Fibroblast of skin of scalp (primary cell): ENCODE data around the gene MAU2. TPM values are rescaled to one million over a fixed set of nuclear protein-coding genes. Genes with fewer than 3 reads are reported as not detected.

ENCODE experiments used
- DNase-seq: peaks from one replicate; pipeline ENCODE4 v3.0.0-alpha.2; 2013
- polyA plus RNA-seq, 2 experiments: library from polyadenylated mRNA; unstranded; fragments of 120-200 nt; gene quantifications; one replicate each; pipeline ENCODE4 v1.2.1, GENCODE V29; 2013; ENCODE audit not compliant: insufficient read length in 2 of 2

Gene MAU2
- polyA plus RNA-seq (2013, experiment 1 of 2; ENCODE audit: insufficient read length) = 22.9 TPM
- polyA plus RNA-seq (2013, experiment 2 of 2; ENCODE audit: insufficient read length) = 22.9 TPM

- DNase-seq = peak; percentile 90
These were observed at the start of gene MAU2, which contains the start of gene SUGP1 for GRCh38 chr19:19320361-19321140. Gene MAU2 (plus strand): TSS chr19:19320829. CDS start chr19:19320860, 31 bp downstream. Gene SUGP1 (minus strand): TSS chr19:19320509. CDS start chr19:19320496, 13 bp downstream.

- DNase-seq = no peak
These were observed 48.6 kb upstream of the MAU2 start for GRCh38 chr19:19271828-19272599.

- no peak for DNase-seq
These were observed 46.5 kb upstream of the MAU2 start for GRCh38 chr19:19274146-19274545.

GRCh38 chr19:19274716-19275565 is 45.7 kb upstream of the MAU2 start:
- DNase-seq = no peak

- DNase-seq = peak; percentile 25
These were observed 44.2 kb upstream of the MAU2 start for GRCh38 chr19:19276386-19276785.

- no peak for DNase-seq
These were observed 43.8 kb upstream of the MAU2 start for GRCh38 chr19:19276851-19277250.

- DNase-seq = no peak
These were observed 42.3 kb upstream of the MAU2 start for GRCh38 chr19:19278315-19278714.

- DNase-seq = no peak
These were observed 41.5 kb upstream of the MAU2 start for GRCh38 chr19:19279062-19279612.

GRCh38 chr19:19279853-19280252 is 40.8 kb upstream of the MAU2 start:
- DNase-seq = no peak

GRCh38 chr19:19280561-19280960 is 40.1 kb upstream of the MAU2 start:
- no peak for DNase-seq

- no peak for DNase-seq
These were observed 34.9 kb upstream of the MAU2 start for GRCh38 chr19:19285686-19286085.

- DNase-seq = no peak
These were observed 28.0 kb upstream of the MAU2 start for GRCh38 chr19:19292607-19293006.

GRCh38 chr19:19294914-19295313 is 25.7 kb upstream of the MAU2 start:
- no peak for DNase-seq

- DNase-seq = no peak
These were observed 23.5 kb upstream of the MAU2 start for GRCh38 chr19:19296953-19297689.

- no peak for DNase-seq
These were observed 22.9 kb upstream of the MAU2 start for GRCh38 chr19:19297759-19298158.

GRCh38 chr19:19300613-19301012 is 20.0 kb upstream of the MAU2 start:
- DNase-seq = no peak

GRCh38 chr19:19303411-19303810 is 17.2 kb upstream of the MAU2 start:
- no peak for DNase-seq

- no peak for DNase-seq
These were observed 16.3 kb upstream of the MAU2 start for GRCh38 chr19:19304186-19304965.

- no peak for DNase-seq
These were observed 15.6 kb upstream of the MAU2 start for GRCh38 chr19:19305066-19305465.

GRCh38 chr19:19305696-19306095 is 14.9 kb upstream of the MAU2 start:
- no peak for DNase-seq

GRCh38 chr19:19306191-19306590 is 14.4 kb upstream of the MAU2 start:
- no peak for DNase-seq
